T-helper 2 cell treated with Interferon-gamma antibody and Interleukin-4, amounts not matched to agents 5 μg/mL and 100 μg/mL, for 36 hours (primary cell): ENCODE data around the gene TNNT2.

ENCODE experiments used
- DNase-seq: peaks from one replicate; pipeline ENCODE4 v3.0.0; 2021; ENCODE audit warnings: low spot score
- H3K27ac Mint-ChIP-seq: one replicate; pipeline ENCODE4 v1.8.0; 2021; ENCODE audit warnings: mild to moderate bottlenecking, mixed read lengths
- H3K27me3 Mint-ChIP-seq: one replicate; pipeline ENCODE4 v1.8.0; 2021; ENCODE audit warnings: low read depth, mixed read lengths
- H3K36me3 Mint-ChIP-seq: one replicate; pipeline ENCODE4 v1.8.0; 2021; ENCODE audit warnings: low read depth, mixed read lengths
- H3K4me1 Mint-ChIP-seq: one replicate; pipeline ENCODE4 v1.8.0; 2021; ENCODE audit warnings: low read depth, mixed read lengths
- H3K4me3 Mint-ChIP-seq: one replicate; pipeline ENCODE4 v1.8.0; 2022; ENCODE audit warnings: mild to moderate bottlenecking, moderate library complexity, mixed read lengths
- H3K9me3 Mint-ChIP-seq: one replicate; pipeline ENCODE4 v1.8.0; 2021; ENCODE audit warnings: mixed read lengths

The TNNT2 gene

GRCh38 chr1:201376464-201377374 is 761 bp downstream of the TNNT2 start:
- no peaks in the 10 kb centered on the region for H3K9me3 Mint-ChIP-seq
- no peak overlapping the region for H3K27ac Mint-ChIP-seq
- H3K36me3 Mint-ChIP-seq = no peaks in the 10 kb centered on the region
- no peak overlapping the region for H3K4me3 Mint-ChIP-seq
- no peaks in the 10 kb centered on the region for H3K4me1 Mint-ChIP-seq
- H3K27me3 Mint-ChIP-seq = peaks cover 11% of the 10 kb centered on the region
- peak; percentile 5 for DNase-seq

GRCh38 chr1:201376107-201376463 is 1.4 kb downstream of the TNNT2 start:
- H3K9me3 Mint-ChIP-seq = no peaks in the 10 kb centered on the region
- no peak for DNase-seq
- no peak overlapping the region for H3K4me3 Mint-ChIP-seq
- no peaks in the 10 kb centered on the region for H3K4me1 Mint-ChIP-seq
- H3K36me3 Mint-ChIP-seq = no peaks in the 10 kb centered on the region
- H3K27ac Mint-ChIP-seq = no peak overlapping the region
- peaks cover 11% of the 10 kb centered on the region for H3K27me3 Mint-ChIP-seq

DNA sequence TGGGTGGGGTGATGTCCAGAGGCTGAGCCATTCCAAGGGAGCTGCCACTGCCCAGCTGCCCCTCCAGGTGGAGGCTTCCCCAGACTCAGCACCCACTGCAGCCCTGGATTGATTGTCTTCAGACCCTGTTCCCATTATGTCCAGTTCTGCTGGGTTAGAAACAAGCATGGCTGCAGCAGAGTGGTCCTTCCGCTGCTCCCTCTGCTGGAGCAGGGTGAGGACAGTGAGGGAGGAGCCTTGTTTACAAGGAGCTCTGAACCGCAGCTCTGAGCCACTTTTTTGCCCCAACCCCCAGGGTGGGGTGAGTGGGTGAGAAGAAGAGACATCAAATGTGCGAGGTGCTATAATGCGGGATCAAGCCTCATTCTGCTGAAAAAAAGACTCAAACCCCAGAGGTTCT is 2.3 kb downstream of the TNNT2 start:
- Mint-ChIP-seq H3K9me3 (no peaks in the 10 kb centered on the region), H3K4me3 (no peak overlapping the region), H3K27me3 (peaks cover 11% of the 10 kb centered on the region), H3K4me1 (no peaks in the 10 kb centered on the region), H3K36me3 (no peaks in the 10 kb centered on the region), H3K27ac (no peak overlapping the region)
- no peak for DNase-seq

DNA sequence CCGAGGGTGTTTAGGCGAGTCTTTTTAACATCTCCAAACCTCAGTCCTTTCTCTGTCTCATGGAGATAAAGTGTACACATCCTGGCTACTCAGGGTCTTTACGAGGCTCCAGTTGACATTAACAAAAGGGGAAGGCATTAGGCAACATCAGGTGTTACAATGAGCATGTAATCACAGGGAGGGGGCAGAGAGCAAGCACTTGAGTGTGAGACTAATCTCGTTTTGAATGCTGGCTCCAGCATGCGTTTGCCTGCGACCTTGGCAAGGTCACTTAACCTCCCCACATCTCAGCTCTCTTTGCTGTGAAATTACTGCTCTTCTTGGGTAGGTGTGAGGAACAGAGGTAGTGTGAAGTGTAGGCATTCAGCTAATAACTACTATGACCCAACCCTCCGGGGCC is 3.1 kb downstream of the TNNT2 start:
- H3K27me3 Mint-ChIP-seq = peaks cover 11% of the 10 kb centered on the region

DNA sequence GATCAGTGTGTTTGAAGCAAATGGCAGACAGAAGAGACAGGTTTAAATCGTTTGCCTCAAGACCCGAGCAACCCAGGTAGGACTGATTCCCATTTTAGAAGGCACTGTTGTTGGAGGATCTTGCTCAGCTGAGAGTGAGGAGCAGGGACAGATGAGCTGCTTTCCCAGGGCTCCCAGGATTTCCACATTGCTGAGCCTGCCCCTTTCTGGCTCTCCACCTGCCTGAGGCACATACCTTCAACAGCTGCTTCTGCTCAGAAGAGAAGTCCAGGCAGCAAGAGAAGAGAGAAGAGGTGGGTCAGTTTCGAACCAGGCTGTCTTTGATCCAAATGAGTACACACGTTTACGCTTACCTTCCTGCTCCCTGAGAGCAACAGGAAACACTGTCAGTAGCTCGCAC is 5.7 kb downstream of the TNNT2 start:
- Mint-ChIP-seq H3K4me1 (no peaks in the 10 kb centered on the region), H3K9me3 (no peaks in the 10 kb centered on the region), H3K4me3 (no peak overlapping the region), H3K27ac (no peak overlapping the region), H3K36me3 (no peaks in the 10 kb centered on the region), H3K27me3 (peaks cover 11% of the 10 kb centered on the region)
- DNase-seq = no peak

More for the DNA sequence above, 3.1 kb downstream of the TNNT2 start:
- H3K27ac Mint-ChIP-seq = no peak overlapping the region
- H3K9me3 Mint-ChIP-seq = no peaks in the 10 kb centered on the region
- no peaks in the 10 kb centered on the region for H3K36me3 Mint-ChIP-seq
- no peak overlapping the region for H3K4me3 Mint-ChIP-seq
- no peak for DNase-seq
- no peaks in the 10 kb centered on the region for H3K4me1 Mint-ChIP-seq

DNA sequence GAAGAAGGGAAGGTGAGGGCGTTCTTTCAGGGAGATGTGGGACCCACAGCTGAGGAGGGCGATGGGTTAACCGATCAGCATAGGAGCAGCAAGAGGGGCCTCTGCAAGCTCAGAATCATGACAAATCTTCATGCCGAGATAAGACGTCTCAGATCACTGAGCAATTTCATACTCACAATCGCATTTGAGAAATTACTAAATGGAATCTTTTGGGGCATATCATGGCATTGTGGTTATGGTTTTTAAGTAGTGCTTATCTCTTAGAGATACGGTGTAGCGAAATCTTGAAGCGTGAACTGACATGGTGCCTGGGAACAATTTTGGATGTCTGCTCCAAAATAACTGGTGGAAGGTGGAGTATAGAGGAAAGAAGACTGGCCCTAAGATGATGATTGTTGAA is 6.2 kb downstream of the TNNT2 start:
- Mint-ChIP-seq H3K4me3 (no peak overlapping the region), H3K4me1 (no peaks in the 10 kb centered on the region), H3K36me3 (no peaks in the 10 kb centered on the region), H3K27ac (no peak overlapping the region), H3K27me3 (peaks cover 11% of the 10 kb centered on the region), H3K9me3 (no peaks in the 10 kb centered on the region)
- no peak for DNase-seq

DNA sequence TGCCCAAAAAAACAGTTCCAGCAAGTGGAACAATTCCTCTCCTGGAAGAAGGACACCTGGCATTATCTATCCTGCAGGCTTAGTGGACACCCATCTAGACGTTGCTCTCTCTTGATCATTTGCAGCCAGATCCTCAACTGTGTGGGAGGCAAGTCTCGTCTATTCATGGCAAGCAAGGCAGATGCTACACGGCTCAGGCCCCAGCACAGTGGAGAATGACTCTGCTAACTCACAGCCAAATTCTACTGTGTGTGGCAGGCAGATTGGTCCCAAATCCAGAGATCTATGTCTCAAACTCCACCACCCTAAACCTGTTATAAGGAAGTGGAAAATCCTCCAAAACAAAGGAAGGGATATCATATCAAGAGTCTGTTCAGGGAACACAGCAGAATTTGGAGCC is 7.0 kb downstream of the TNNT2 start:
- Mint-ChIP-seq H3K27me3 (peaks cover 7% of the 10 kb centered on the region), H3K4me3 (no peak overlapping the region)

DNA sequence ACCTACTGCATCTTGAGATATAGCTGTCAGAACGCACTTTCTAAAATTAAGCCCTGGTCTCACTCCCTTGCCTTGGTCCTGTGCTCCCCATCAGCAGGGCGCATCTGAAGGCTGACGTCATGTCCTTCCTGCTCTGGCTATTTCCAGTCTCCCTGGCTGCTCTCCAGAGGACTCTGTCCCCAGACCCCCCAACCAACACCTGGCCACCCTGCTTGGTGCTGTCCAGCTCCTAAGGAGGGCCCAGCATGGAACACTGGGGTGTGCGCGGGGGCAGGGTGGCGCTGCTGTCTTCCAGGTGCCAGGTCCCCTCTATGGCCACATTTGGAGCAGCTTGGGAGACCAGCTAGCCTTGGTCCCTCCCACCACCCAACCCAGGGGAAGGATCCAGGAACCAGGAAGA is 8.3 kb downstream of the TNNT2 start:
- Mint-ChIP-seq H3K4me3 (no peak overlapping the region), H3K9me3 (no peaks in the 10 kb centered on the region), H3K36me3 (no peaks in the 10 kb centered on the region), H3K27me3 (peaks cover 7% of the 10 kb centered on the region), H3K27ac (no peak overlapping the region), H3K4me1 (no peaks in the 10 kb centered on the region)
- no peak for DNase-seq

More for the DNA sequence above, 7.0 kb downstream of the TNNT2 start:
- Mint-ChIP-seq H3K4me1 (no peaks in the 10 kb centered on the region), H3K9me3 (no peaks in the 10 kb centered on the region), H3K36me3 (no peaks in the 10 kb centered on the region), H3K27ac (no peak overlapping the region)
- no peak for DNase-seq

GRCh38 chr1:201366696-201367095 is 10.8 kb downstream of the TNNT2 start:
- Mint-ChIP-seq H3K4me1 (no peaks in the 10 kb centered on the region), H3K36me3 (no peaks in the 10 kb centered on the region), H3K27ac (no peak overlapping the region), H3K4me3 (no peak overlapping the region), H3K9me3 (no peaks in the 10 kb centered on the region), H3K27me3 (no peaks in the 10 kb centered on the region)
- DNase-seq = no peak

DNA sequence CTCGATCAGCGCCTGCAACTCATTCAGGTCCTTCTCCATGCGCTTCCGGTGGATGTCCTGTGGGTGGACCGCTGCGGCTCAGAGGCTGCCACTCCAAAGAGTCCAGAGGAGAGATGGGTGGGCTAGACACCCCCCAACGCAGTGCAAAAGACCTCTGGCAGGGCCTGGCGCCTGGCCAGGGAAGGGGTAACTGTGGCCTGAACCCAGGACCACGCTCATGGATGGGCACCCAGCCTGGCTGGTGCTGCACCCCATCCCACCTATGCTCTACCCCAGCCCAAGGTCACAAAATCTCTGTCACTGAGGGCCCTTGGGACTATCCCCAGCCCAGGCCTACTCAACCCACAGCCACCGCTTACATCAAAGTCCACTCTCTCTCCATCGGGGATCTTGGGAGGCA is 12.2 kb downstream of the TNNT2 start:
- Mint-ChIP-seq H3K27me3 (no peaks in the 10 kb centered on the region), H3K4me1 (no peaks in the 10 kb centered on the region)

DNA sequence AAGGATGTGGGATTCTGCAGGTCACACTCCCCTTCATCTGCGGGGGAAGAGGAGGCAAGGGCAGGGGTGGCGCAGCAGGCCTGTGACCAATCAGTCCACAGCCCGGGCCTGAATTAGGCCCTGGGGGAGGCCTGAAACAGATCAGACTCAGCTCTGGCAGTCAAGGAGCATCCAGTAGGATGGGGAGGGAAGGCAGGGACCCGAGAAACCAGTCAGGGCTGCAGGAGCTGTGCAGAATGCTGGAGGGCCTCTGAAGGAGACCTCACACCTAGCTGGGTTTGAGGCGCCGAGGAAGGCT is 12.7 kb downstream of the TNNT2 start:
- Mint-ChIP-seq H3K4me3 (no peak overlapping the region), H3K27ac (no peak overlapping the region), H3K27me3 (no peaks in the 10 kb centered on the region), H3K36me3 (no peaks in the 10 kb centered on the region), H3K4me1 (no peaks in the 10 kb centered on the region), H3K9me3 (no peaks in the 10 kb centered on the region)
- DNase-seq = no peak

More for the DNA sequence above, 12.2 kb downstream of the TNNT2 start:
- Mint-ChIP-seq H3K27ac (no peak overlapping the region), H3K9me3 (no peaks in the 10 kb centered on the region), H3K4me3 (no peak overlapping the region), H3K36me3 (no peaks in the 10 kb centered on the region)
- no peak for DNase-seq

- Mint-ChIP-seq H3K36me3 (no peaks in the 10 kb centered on the region), H3K27me3 (no peaks in the 10 kb centered on the region), H3K9me3 (no peaks in the 10 kb centered on the region), H3K4me1 (no peaks in the 10 kb centered on the region), H3K27ac (no peak overlapping the region), H3K4me3 (no peak overlapping the region)
- DNase-seq = no peak
Measured at GRCh38 chr1:201363467-201363866, 14.0 kb downstream of the TNNT2 start.

DNA sequence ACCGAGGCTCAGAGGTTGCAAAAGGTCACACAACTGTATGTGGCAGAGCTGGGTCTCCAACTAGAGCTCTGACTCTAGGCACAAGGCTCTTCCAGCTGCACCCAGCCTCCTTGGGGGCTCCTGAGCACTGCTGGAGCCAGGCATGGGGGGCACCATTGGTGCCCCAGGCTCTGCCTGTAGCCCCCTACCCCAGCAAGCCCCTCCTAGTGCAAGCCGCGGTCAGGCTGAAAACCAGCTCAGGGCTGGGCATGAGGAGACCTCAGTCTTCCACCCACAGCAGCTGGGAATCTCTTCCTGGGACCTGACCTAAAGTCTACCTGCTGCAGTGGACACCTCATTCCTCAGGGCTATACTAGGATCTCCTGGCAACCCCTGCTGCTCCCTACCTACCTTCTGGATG is 14.6 kb downstream of the TNNT2 start:
- H3K36me3 Mint-ChIP-seq = no peaks in the 10 kb centered on the region
- H3K27ac Mint-ChIP-seq = no peak overlapping the region
- DNase-seq = no peak
- no peak overlapping the region for H3K4me3 Mint-ChIP-seq
- H3K27me3 Mint-ChIP-seq = no peaks in the 10 kb centered on the region
- no peaks in the 10 kb centered on the region for H3K9me3 Mint-ChIP-seq
- no peaks in the 10 kb centered on the region for H3K4me1 Mint-ChIP-seq

DNA sequence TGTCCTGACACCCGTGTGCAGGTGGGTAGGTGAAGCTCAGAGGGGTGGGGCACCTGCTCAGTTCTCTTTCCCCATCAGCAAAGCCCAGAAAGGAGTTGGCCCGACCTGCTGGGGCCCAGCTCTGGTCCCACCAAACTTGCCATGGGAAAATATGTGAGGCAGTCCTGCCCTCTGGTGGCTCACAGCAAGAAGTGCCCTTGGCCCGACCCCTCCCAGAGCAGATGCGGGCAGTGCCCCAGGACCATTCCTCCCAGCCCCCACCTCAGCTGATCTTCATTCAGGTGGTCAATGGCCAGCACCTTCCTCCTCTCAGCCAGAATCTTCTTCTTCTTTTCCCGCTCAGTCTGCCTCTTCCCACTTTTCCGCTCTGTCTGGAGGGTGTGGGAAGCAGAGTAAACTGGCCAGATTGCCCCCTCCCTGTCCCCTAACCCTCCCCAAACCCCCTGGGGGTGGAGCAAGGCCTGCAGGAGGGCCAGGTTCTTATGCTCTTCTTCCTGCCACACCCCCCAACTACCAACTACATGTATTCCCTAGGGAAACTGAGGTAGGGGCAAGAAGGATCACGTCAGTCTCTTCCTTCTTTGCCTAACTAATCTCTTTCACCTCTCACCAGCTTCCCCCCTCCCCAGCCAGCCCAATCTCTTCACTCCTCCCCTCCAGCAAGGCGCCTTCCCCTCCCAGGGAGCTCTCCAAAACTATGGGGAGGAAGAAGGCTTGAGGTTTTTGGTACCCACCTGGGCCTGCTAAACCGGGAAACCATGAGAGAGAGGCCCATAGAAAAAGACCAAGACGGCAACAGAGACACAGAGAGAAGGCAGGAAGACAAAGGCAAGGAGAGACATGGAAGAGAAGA is 15.6 kb downstream of the TNNT2 start:
- DNase-seq = no peak
- Mint-ChIP-seq H3K4me3 (no peak overlapping the region), H3K4me1 (no peaks in the 10 kb centered on the region), H3K27me3 (no peaks in the 10 kb centered on the region), H3K36me3 (no peaks in the 10 kb centered on the region), H3K9me3 (no peaks in the 10 kb centered on the region), H3K27ac (no peak overlapping the region)
